ENCODE measurements around the gene THSD4. TPM values are rescaled to one million over a fixed set of nuclear protein-coding genes. Genes with fewer than 3 reads are reported as not detected.

Gene THSD4
- total RNA-seq, 1 donor from 2014 or later, result 66.8 TPM

- Histone ChIP-seq H3K4me1 (peaks cover 20% of the 10 kb centered on the region), H3K9me3 (no peaks in the 10 kb centered on the region), H3K27me3 (no peaks in the 10 kb centered on the region), H3K4me3 (no peak overlapping the region), H3K27ac (no peak overlapping the region), H3K36me3 (no peaks in the 10 kb centered on the region)
- TF ChIP-seq POLR2AphosphoS5 (IDR thresholded peaks at IDR 0.05; ENCODE audit: insufficient read depth in 1 of 2, low read depth in 1 of 2), result no peak
- TF ChIP-seq CTCF (IDR thresholded peaks at IDR 0.05), result no peak
- no peak for TF ChIP-seq POLR2A (IDR thresholded peaks at IDR 0.05)
- intact Hi-C loops (cut with DNase I), result no loop called here
- DNase-seq (ENCODE audit: extremely low spot score in 2 of 2), result no peak
These were observed 242.7 kb downstream of the THSD4 start for GRCh38 chr15:71357967-71358366.

DNA sequence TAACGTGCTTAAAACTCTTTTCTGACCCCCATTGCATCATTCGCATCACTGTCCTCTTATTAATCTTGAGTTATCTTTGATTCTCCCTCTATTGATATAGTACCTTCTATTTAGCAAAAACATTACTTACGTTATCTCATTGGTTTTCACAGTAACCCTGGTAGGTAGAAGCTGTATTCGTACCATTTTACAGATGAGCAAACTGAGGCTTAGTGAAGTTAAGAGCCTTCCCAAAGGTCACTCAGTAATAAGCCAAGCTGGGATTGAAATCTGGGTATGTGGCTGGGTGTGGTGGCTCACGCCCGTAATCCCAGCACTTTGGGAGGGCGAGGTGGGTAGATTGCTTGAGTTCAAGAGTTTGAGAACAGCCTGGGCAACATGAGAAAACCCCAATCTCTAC lies 244.0 kb downstream of the THSD4 start:
- Histone ChIP-seq H3K4me3 (no peak overlapping the region), H3K27ac (no peak overlapping the region), H3K27me3 (no peaks in the 10 kb centered on the region), H3K9me3 (no peaks in the 10 kb centered on the region), H3K36me3 (no peaks in the 10 kb centered on the region), H3K4me1 (peaks cover 20% of the 10 kb centered on the region)
- DNase-seq (ENCODE audit: extremely low spot score in 2 of 2), result no peak
- intact Hi-C loops (cut with DNase I), result no loop called here
- no peak for TF ChIP-seq POLR2AphosphoS5 (IDR thresholded peaks at IDR 0.05; ENCODE audit: insufficient read depth in 1 of 2, low read depth in 1 of 2)
- TF ChIP-seq CTCF (IDR thresholded peaks at IDR 0.05), result no peak
- TF ChIP-seq POLR2A (IDR thresholded peaks at IDR 0.05), result no peak

GRCh38 chr15:71362556-71362955 lies 247.3 kb downstream of the THSD4 start:
- no peaks in the 10 kb centered on the region for H3K9me3 ChIP-seq
- TF ChIP-seq CTCF (IDR thresholded peaks at IDR 0.05) (no peak), POLR2A (IDR thresholded peaks at IDR 0.05) (no peak), POLR2AphosphoS5 (IDR thresholded peaks at IDR 0.05; ENCODE audit: insufficient read depth in 1 of 2, low read depth in 1 of 2) (no peak)
- no peaks in the 10 kb centered on the region for H3K27me3 ChIP-seq
- peaks cover 4% of the 10 kb centered on the region for H3K4me1 ChIP-seq
- H3K4me3 ChIP-seq, result no peak overlapping the region
- no peak overlapping the region for H3K27ac ChIP-seq
- H3K36me3 ChIP-seq, result no peaks in the 10 kb centered on the region
- intact Hi-C loops (cut with DNase I), result no loop called here
- DNase-seq (ENCODE audit: extremely low spot score in 2 of 2), result no peak

DNA sequence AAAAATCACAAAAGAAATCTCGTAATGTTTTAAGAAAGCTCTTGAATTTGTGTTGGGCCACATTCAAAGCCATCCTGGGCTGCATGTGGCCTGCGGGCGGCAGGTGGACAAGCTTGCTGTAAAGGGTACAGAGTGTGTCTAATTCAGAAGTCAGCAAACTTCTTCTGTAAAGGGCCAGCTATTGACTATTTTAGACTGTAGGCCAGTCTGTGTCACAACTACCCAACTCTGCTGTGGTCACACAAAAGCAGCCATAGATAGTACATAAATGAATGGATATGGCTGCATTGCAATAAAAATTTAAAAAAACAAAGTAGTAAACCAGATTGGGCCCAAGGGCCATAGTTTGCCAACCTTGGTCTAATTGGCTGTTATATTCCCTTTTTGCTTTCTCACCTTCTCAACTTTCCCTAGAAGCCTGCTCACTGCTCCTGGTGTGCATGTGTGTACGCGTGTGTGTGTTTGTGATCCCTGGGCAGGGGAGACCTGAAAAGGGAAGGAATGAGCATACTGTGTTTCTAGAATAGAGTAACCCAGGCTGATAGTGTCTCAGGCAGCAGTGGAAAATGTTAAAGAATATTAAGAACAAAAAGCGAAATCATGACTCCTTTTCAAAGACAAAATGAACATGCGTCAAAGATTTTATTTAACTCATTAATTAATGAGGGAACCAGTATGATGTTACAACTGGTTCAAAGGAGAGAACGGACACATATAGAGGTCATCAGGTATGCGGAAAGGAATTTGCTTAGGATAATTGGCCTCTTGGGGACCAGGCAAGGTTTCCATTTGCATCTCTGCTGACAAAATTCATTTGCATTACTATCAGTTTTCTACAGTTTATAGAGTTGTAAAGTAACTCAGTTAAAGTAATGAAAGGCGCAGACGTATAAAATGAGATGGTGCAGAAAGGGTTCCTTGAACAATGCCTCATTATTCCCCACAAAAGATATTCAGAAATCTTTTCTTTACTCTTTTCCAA lies 248.0 kb downstream of the THSD4 start:
- no peak for TF ChIP-seq CTCF (IDR thresholded peaks at IDR 0.05)
- DNase-seq (ENCODE audit: extremely low spot score in 2 of 2), result no peak
- H3K27me3 ChIP-seq, result no peaks in the 10 kb centered on the region
- intact Hi-C loops (cut with DNase I), result no loop called here
- no peak overlapping the region for H3K27ac ChIP-seq
- no peaks in the 10 kb centered on the region for H3K36me3 ChIP-seq
- no peaks in the 10 kb centered on the region for H3K4me1 ChIP-seq
- no peak overlapping the region for H3K4me3 ChIP-seq
- no peaks in the 10 kb centered on the region for H3K9me3 ChIP-seq

DNA sequence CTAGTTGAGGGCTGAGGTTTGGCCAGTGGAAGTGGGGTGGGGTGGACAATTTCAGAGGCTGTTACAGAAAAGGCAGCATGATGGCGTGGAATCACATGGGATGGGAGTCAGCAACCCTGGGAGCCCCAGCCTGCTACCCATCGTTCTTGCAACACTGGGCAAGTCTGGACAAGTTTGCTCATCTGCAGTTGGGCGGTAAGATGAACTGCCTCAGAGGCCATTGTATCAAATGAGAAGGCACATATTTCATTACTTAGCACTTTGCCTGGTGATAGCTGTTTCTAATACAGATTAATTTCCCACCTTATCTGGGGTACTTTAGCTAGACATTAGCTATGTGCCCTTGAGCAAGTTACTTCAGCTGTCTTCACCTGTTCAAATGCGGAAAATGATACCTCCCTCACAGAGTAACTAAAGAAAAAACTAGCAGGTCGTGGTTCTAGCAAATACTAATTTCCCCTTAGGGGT lies 248.9 kb downstream of the THSD4 start:
- no peak for TF ChIP-seq POLR2A (IDR thresholded peaks at IDR 0.05)
- TF ChIP-seq CTCF (IDR thresholded peaks at IDR 0.05), result no peak
- no peak for TF ChIP-seq POLR2AphosphoS5 (IDR thresholded peaks at IDR 0.05; ENCODE audit: insufficient read depth in 1 of 2, low read depth in 1 of 2)
- no peaks in the 10 kb centered on the region for H3K36me3 ChIP-seq
- no peak for DNase-seq (ENCODE audit: extremely low spot score in 2 of 2)
- H3K4me1 ChIP-seq, result no peaks in the 10 kb centered on the region
- H3K4me3 ChIP-seq, result no peak overlapping the region
- no peaks in the 10 kb centered on the region for H3K27me3 ChIP-seq
- no peak overlapping the region for H3K27ac ChIP-seq
- intact Hi-C loops (cut with DNase I), result no loop called here
- no peaks in the 10 kb centered on the region for H3K9me3 ChIP-seq
